NCI-H1694 (cell line): ENCODE results near the gene SKIC8.
A peak's percentile ranks its signal among the peaks of the same experiment; 100 is the strongest.

Experiments
- DNase-seq: peaks from one replicate; lab custom pipeline; 2025; lab: John Stamatoyannopoulos, UW

Gene SKIC8

DNA sequence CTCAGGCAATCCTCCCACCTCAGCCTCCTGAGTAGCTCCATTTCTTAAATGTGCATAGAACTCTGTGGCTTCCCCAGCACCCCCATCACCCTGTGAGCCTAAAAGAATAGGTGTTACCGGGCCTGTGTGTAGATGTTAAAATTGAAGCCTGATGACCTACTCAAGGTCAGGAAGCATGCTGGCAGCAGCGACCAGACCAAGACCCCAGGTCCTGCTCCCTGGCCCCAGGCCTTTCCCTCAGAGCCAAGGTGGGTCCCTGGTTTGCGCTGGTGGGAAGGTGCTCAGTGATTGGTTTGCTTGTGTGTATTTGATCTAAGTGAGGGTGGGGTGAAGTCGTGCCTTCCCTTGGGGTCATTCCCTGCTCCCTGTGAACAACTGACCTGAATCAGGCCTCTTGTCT is 22.4 kb upstream of the SKIC8 start:
- DNase-seq = no peak

DNA sequence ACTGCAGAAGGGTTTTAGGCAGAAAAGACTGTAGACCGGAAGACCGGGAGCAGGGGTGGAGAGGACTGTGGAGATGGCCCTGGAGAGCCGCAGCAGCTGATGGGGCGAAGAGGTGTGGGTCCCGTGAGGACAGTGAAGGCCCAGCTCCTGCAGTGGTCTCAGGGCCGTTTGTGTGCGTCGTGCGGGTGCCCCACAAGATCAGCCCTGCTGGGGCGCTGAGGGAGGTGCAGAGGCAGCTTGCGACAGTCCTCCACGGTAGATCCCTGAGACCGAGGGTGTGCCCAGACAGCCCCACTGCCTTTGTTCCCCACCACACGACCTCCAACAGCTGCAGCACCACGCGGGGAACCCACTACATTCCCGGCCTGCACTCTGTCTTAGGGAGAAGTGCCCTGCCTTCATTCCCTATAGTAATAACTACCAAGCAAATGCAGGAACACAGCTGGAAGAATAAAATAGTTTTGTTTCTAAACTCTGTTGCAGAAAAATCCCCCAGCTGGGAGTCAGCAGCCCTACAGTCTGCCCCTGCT is 21.7 kb upstream of the SKIC8 start:
- no peak for DNase-seq

DNA sequence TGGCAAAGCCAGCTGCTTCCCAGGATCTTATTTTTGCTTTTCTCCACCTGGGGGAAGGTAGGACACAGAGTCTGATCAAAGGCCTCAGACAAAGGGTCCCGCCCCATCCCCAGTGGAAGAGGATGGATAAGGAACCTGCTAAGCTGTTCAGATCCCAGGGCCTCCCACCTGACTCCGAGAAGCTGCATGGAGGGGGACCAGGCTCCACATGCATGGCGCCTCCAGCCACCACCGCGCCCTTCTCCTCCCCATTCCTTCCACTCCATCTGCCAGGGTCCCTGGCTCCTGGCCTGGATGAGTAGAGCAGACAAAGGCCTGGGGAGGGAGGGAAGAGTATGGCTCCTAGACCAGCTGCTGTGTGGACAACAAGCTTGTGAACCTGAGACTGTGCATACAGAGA is 20.8 kb upstream of the SKIC8 start:
- DNase-seq = no peak

DNA sequence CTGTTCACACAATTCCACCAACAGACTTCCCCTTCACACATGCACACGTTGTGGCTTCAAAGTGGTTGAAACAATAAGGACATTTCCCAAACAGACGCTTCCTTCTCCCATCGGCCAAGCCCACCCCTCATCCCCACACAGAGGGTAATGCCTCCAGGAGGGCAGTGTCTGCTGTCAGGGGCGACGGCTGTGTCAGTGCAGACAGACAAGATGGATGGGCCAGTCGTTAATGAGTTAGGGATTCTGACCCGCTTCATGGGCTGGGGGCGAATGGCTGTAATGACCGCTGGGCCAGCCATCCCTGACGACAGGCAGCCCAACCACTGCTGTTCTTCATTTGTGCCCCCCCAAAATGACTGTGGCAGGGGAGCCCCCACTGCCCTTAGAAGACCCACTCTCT is 20.2 kb upstream of the SKIC8 start:
- DNase-seq = no peak

DNA sequence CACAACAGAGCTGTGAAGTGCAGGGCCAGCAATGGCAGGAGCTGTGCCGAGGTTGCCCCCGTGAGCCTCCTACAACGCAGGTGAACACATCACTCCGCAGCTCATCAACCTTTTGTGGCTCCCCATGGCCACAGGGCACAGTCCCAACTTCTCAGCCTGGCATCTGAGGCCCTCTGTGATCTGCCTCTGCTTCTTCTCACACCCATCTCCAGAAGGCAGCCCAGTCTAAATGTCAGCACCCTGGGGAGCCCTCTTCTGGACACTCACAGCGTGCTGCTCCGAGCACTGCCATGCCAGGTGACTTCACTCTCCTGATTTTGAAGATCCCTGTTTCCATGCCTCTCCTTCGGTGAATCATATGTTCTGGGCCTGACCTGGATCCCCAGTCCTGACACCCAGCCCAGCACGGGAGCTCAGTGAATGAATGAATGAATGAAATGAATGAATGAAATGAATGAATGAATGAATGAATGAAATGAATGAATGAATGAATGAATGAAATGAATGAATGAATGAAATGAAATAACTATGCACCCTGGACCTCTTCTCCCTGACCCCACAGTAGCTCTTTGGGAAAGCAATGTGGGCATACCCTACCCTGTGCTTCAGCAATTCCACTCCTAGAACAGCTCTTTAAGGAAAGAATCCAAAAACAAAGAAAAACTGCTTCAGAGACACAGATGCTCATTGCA is 17.9 kb upstream of the SKIC8 start:
- no peak for DNase-seq

DNA sequence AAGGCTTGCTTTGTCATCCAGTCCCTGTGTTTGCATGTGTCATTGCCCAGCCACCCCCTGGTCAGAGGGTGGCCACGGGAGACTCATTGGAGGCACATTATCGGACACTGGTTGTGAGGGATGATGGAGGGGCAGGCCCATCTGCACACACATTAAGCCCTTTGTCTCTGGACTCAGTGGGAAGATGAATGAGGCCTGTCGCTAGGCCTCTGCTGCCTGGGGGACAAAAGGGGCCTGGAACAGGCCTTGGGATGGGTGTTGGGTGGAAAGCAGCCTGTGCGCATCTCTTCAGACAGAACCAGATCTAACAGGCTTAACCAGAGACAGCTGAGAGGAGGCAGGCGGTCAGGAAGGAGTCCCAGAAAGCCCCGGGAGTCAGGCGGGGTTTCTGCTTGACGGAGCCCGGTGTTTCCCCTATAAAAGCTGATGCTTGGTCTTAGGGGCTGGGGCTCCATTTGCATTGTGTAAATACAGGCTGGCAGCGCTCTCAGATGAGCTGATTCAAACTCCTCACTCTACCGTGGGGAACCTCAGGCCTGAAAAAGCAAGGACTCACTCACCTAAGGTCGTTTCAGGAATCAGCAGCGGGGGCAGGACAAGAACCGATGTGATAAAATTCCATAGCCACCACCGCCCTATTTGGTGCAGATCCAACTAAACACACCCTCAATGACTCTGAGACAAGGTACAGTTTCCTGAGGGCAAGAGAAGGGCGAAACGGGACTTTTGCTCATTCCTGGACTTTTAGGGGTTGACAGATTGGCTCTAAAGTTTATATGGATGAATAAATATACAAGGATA is 17.1 kb upstream of the SKIC8 start:
- no peak for DNase-seq

DNA sequence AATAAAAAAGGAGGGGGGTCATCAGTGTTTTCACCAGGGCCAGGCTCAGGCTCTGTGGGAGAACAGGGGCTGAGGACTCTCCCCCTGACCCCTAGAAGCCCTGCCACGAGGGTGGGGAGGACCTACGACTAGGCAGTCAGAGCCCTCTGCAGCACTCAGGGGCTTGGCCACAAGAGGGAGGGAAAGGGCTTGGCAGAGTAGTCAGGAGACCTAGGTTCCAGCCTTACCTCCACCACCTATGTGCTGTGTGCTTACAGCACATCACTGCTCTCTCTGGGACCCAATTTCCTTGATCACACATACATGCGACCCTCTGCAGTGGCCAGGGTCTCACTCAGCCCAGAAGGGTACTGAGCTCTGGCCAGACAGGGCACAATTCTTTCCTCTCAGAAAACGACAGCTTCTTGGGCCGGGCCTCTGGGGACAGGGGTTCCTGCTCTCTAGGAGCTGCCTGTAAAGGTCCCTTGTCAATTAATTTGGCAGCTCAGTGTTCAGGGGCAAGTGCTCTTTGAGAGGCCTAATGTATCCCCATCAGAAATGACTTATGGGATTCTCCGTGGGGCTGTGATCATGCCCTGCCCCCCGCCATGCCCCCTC is 16.4 kb upstream of the SKIC8 start:
- DNase-seq = no peak

DNA sequence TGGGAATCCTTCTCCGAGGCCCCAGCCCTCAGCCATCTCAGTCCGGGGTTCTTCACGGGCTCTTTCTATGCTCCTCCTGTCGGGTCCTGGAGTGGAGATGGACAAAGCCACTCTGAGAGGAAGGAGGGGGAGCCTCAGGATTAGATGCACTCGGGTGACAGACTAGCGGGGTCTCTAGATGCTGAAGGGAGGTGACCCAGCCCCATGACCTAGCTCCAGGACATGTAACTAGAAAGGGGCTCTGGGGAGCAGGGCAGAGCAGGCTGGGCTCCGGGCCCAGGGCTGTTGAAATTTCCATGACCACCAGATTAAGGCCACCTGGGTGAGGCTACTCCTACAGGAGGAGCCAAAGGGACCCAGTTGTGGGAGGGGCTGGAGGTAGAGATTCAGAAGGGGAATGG is 14.8 kb upstream of the SKIC8 start:
- no peak for DNase-seq

DNA sequence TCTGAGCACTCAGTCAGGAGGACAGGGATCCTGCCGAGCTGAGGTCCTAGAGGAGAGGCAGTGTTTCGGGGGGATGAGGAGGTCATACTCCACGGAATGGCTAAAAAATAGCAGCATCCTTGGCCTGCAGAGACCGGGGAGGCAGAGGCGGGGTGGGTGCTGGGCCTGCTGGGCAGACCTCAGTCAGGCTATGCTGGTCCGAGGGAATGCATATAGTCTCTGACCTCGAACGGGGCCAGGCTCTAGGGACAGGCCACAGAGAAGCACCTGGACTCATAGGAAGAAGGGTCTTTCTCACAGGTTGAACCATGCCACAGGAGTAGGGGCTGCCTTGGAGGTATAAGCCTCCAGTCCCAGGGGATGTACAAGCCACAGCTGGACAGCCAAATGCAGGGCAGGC is 14.0 kb upstream of the SKIC8 start:
- DNase-seq = no peak

DNA sequence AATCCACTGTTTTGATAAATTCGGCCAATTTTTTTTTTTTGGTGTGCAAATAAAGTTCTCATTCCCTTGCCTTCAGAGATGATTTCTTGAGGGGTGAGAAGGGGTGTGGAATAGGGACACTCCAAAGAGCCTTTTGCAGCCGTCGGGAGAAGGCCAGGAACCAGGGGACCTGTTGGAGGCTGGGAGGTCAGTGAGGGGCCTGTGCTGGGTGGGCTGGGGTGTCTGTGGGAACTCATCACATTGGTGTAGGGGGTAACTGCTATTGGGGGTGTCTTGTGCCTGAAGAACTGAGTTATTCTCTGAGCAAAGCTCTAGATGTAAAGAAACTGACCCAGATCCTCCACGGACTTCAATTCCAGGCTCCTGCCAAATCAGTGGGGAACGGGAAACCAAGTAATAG is 13.5 kb upstream of the SKIC8 start:
- DNase-seq = no peak

DNA sequence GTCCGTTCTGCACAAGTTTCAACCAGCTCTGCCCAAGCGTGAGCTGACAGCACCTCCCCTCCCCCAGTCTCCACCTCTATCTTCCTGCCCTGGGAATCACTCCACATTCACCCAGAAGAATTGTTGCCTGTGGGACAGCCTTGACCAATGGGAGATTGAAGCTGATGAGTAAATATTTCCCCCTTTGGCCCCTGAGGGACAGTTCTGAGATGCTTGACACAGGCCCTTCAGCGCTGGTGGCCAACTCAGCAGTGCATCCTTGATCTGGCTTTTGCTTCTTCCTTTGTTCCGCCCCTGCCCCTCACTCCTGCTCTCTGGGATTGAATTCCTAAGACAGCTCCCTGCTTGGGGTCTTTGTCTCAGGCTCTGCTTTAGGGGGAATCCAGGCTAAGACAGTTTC is 13.1 kb upstream of the SKIC8 start:
- no peak for DNase-seq

DNA sequence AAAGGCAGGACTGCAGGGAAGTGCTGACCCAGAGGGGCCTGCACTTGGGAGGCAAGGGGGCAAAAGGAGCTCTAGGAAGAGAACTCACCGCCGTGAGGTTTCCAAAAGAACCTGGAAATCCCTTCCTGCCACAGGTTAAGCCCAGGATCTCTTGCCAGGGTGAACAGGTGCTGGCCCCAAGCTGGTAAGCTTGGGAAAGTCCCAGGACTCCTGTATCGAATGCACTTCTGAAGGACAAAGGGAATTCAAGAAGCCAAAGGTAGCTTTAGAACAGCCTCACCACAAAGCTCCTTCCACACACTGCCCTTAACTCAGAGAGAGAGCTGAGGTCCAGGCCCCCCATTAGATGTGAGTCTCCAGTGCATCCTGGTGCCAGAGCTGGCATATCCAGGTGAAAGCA is 11.9 kb upstream of the SKIC8 start:
- DNase-seq = no peak

DNA sequence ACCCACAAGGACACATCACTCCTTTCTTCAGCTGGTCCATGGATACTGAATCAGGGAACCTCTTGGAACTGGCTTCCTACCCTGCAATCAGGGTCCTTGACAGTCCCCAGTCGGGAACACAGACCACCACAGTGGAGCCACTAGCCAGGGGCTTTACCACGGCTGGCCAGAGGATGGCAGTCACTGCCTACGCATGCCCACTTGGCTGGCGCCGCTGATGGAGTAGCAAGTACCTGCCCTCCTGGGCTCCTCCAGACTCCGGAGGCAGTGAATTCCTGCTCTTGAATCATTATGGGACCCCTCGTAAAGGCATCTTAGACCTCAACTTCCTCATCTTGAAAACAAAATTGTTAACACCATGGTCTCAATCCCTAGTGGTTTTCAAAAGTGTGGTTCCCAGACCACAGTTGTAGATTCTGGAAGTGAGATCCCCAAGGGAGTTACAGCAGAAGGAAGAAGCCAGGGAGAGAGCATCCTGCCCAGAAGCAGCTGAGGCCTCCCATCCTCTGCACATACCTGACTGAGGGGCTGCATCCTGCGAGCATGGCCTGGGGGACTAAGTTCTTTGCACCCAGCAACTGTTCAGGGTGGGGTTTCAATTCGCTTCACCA is 9.1 kb upstream of the SKIC8 start:
- DNase-seq = peak; percentile 68

DNA sequence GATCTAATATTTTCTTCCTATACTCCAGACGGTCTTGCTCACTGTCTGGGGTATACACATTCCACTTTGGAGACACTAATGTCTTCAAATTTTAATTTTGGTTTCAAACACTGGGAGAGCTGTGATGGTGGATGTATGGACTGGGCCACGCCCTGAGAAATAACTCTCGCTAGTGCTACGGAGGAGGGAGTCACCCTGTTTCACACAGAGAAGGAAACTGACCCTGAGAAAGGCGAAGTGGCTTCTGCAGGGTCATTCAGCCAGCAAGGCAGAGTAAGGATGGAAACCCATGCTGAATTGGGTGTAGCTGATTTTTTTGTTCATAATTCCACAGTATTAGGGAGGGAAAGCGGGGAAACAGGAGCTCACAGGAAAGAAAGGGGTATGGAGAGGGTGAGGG is 8.6 kb upstream of the SKIC8 start:
- DNase-seq = no peak

DNA sequence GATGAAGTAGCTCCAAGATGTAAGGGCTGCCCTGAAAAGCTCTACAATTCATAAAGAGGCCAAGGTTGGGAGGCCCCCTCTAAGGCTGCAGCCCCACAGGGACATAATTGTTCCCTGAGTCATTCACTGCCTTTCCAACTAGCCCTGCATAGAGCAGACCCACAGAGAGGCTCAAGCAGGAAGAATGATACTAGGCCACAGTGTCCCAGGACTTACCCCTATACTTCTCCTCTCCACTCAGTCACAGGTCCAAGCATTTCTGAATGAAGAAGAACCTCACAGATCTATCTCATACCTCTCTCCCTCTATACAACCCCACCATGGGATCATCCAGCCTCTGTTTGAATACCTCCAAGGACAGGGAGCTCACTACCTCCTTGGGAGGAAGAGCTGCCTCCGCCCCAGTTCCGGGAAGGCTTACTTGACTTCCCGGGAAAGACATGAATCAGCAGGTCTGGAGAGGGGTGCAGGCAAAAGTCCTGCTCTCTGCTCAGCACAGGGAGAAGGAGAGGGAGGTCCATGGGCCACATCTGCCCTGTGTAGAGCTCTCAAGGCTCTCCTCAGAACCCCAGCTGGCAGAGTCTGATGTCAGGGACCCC is 6.9 kb upstream of the SKIC8 start:
- no peak for DNase-seq

DNA sequence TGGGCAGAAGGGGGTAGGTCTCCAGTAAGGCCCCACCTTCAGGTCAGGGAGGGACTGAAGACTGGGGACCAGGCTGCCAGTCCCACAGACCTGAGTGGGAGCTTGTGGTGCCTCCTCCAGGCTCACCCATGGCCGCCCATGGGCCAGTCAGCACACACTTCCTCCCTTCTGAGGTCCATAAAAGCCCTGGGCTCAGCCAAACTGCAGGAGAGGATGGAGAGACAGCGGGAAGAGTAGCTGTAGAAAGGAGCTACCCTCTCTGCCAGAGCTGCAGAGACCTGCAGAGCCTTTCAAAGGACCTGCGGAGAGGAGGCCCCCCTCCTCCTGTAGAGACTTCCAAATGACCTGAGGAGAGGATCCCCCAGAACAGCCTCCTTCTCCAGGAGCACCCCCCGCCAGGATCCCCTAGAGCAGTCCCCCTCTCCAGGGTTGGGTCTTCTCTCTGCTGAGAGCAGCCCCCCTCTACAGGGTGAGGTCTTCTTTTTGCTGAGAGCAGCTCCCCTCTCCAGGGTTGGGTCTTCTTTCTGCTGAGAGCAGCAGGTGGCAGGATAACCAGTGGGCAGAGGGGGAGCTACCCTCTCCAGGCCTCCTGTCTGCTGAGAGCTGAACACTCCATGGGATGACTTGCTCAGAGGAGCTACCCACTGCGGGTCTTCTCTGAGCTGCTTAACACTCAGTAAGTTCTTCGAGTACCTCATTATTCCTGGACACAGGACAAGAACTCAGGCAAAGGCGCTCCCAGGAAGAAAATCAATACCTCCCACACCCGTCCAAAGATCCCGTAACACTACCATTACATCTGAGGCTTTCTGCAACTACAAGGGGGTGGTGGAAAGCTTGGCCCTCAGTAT is 5.0 kb upstream of the SKIC8 start:
- no peak for DNase-seq

DNA sequence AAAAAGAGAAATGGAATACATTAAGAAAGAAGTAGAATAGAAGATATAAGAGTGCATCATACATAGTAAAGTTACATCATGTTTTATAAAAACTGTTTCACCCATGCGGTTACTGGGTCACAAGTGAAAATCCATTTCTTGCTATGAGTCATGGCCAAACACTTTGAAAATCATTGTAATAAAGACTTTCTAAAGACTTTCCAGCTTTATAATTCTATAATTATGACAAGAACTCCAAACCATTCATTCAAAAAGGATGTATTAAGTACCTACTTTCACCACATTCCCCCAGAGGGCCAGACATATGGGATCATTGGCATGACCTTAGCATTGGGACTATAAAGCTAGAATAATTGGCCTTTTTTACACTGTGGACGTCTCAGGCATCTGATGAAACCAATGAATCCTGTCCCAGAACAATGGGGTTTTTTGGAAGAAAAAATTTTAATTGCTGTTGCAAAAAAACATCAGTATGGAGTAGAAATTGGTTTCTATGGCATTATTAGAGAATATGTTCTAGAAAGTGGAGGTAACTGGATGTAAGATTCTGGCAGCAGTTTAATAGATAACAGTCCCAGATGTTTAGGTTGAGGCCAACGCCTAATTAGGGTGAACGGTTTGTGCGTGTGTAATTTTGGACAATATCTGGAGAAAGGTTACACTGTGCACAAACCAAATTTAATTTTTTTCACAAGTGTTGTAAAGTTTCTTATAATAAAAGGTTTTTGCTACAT is 3.3 kb upstream of the SKIC8 start:
- no peak for DNase-seq

DNA sequence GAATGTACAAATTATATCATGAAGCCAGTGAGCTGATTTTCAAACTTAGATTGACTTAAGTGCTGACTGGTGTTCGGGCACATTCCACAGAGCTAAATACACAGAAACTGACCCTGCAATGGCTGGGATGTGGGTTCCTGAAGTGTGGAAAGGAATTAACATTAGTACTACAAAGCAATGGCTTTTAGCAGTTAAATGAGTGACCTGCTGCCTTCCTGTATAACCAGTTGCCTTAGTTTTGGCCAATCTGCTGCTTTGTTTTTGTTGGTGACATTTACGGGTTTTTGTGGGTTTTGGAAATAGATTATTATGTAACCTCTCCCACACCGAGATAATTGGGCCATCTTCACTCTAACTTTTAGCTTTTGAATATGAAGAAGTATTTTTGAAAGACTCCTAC is 2.4 kb upstream of the SKIC8 start:
- DNase-seq = no peak

DNA sequence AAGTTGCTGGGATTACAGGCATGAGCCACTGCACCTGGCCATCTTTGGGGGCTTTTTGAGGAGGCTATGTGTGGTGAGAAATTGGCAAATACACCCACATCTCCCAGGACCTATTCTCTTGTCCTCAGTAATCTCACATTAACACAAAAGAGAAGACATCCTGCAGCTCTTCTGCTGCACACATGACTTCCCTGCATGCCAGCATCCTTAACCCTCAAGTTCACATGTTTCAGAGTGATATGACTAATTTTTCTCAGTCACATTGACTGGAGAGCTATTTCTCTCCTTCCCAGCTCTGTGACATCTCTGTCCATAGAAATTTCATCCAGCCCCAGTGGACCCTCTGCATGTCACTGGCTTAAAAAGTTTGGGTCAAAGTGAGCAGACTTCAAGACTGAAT is 1.9 kb upstream of the SKIC8 start:
- DNase-seq = no peak

DNA sequence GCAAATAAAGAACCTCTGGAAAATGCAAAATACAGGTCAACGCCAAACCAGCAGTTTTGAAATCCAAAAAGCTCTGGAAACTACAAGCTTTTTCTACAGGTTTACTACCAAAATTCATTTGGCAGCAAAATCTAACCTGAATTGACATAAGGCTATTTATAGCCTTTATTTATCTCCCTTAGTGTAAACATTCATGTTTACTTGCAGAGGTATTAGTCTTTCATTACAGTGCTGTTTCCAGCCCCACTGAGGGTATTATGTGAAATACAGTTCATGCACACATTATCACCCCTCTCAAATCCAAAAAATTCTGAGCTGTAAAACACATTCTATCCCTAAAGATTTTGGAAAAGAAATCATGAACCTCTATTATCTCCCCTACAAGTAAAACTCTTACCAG is 7.2 kb downstream of the SKIC8 start:
- no peak for DNase-seq

DNA sequence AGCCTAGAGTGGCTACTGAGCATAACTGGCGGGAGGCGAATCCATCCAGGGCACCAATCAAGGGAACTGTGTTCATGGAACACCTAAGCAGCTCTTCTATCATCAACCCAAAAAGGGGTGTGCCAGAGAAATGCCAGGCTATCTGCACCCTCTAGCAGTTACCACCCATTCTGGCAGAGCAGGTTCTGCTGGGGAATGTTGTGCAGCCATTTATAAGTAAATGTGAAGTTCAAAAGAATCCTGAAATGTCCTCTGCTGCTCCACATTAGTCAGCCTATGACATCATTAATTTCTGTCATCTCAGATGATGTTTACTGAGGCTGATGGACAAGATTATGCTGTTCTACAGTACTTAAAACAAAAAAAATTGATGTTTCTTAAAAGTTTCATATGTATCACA is 7.7 kb downstream of the SKIC8 start:
- no peak for DNase-seq
